DOHH2 (cell line): ENCODE results near the gene SRP14.

Source experiments
- H3F3A ChIP-seq: fragments of 200-600 bp; sonication (generic), shearing (Covaris generic); 2 replicates; pipeline ENCODE4 v1.6.0; 2016; ENCODE audit warnings: antibody characterized with exemption, mild to moderate bottlenecking; ENCODE audit not compliant: control insufficient read depth, insufficient read depth
- H3K27ac ChIP-seq: fragments of 200-600 bp; sonication (generic); 2 replicates; pipeline ENCODE4 v1.5.1; 2014; ENCODE audit warnings: low read depth, mild to moderate bottlenecking, low read length, moderate library complexity
- H3K27me3 ChIP-seq: fragments of 200-600 bp; sonication (generic); 2 replicates; pipeline ENCODE4 v1.6.1; 2014; ENCODE audit warnings: mild to moderate bottlenecking, low read length, mixed read lengths; ENCODE audit not compliant: control insufficient read depth
- H3K36me3 ChIP-seq: fragments of 200-600 bp; sonication (generic); 2 replicates; pipeline ENCODE4 v1.6.1; 2014; ENCODE audit warnings: mild to moderate bottlenecking, low read length, moderate library complexity, mixed read lengths; ENCODE audit not compliant: control insufficient read depth
- H3K4me1 ChIP-seq: fragments of 200-600 bp; sonication (generic); 2 replicates; pipeline ENCODE4 v1.6.1; 2014; ENCODE audit warnings: mild to moderate bottlenecking, low read length, mixed read lengths; ENCODE audit not compliant: control insufficient read depth
- H3K4me2 ChIP-seq: fragments of 200-600 bp; sonication (generic); 2 replicates; pipeline ENCODE4 v1.6.0; 2014; ENCODE audit warnings: mild to moderate bottlenecking, low read length, moderate library complexity
- H3K4me3 ChIP-seq: fragments of 200-600 bp; sonication (generic); 2 replicates; pipeline ENCODE4 v1.5.1; 2014; ENCODE audit warnings: mild to moderate bottlenecking, low read length, mixed read lengths
- H3K79me2 ChIP-seq: fragments of 200-600 bp; sonication (generic); 2 replicates; pipeline ENCODE4 v1.6.1; 2014; ENCODE audit warnings: mild to moderate bottlenecking, low read length, mixed read lengths; ENCODE audit not compliant: control insufficient read depth
- H3K9me2 ChIP-seq: fragments of 200-600 bp; sonication (generic); replicated peaks from 2 replicates; pipeline ENCODE4 v1.6.1; 2014; ENCODE audit warnings: mild to moderate bottlenecking, low read length, mixed read lengths; ENCODE audit not compliant: control insufficient read depth
- H3K9me3 ChIP-seq: fragments of 200-600 bp; sonication (generic); 2 replicates; pipeline ENCODE4 v1.6.1; 2014; ENCODE audit warnings: antibody characterized with exemption, low read length, mixed read lengths; ENCODE audit not compliant: control insufficient read depth, insufficient read depth
- H4K20me1 ChIP-seq: fragments of 200-600 bp; sonication (generic); 2 replicates; pipeline ENCODE4 v1.6.0; 2014; ENCODE audit warnings: low read depth, mild to moderate bottlenecking, antibody characterized with exemption, low read length, moderate library complexity; ENCODE audit not compliant: control insufficient read depth, insufficient read depth
- CTCF ChIP-seq: fragments of 200-600 bp; sonication (generic); IDR thresholded peaks from one replicate; pipeline ENCODE4 v1.5.1; 2014; ENCODE audit warnings: antibody characterized with exemption, mild to moderate bottlenecking, low read depth, low read length; ENCODE audit not compliant: poor library complexity, severe bottlenecking
- EZH2phosphoT487 ChIP-seq: fragments of 200-600 bp; sonication (generic); IDR thresholded peaks from 2 replicates; pipeline ENCODE4 v1.6.1; 2017; ENCODE audit warnings: borderline replicate concordance, mild to moderate bottlenecking, antibody characterized with exemption, low read length, moderate library complexity, mixed read lengths

Gene SRP14

GRCh38 chr15:40038638-40039543 lies at the start of gene SRP14:
SRP14 (minus strand) TSS chr15:40039181; CDS start chr15:40039116, 65 bp downstream.
- no peaks in the 10 kb centered on the region for H3K9me2 ChIP-seq
- TF ChIP-seq EZH2phosphoT487 (no peak), CTCF (no peak)
- H3K27ac ChIP-seq, result peak within 1 kb of the TSS; percentile 64
- H3K79me2 ChIP-seq, result peaks cover 49% of the 10 kb centered on the region
- peaks cover 49% of the 10 kb centered on the region for H3K36me3 ChIP-seq
- H3K9me3 ChIP-seq, result no peaks in the 10 kb centered on the region
- H4K20me1 ChIP-seq, result peaks cover 5% of the 10 kb centered on the region; the same call in 1 of the 2 replicates
- H3K4me1 ChIP-seq, result peaks cover 36% of the 10 kb centered on the region
- peak within 1 kb of the TSS; percentile 97 for H3K4me2 ChIP-seq
- peak within 1 kb of the TSS; percentile 81 for H3K4me3 ChIP-seq
- H3F3A ChIP-seq, result peaks cover 11% of the 10 kb centered on the region; the same call in 1 of the 2 replicates
- no peaks in the 10 kb centered on the region for H3K27me3 ChIP-seq

GRCh38 chr15:40087991-40088928 lies 49.3 kb upstream of the SRP14 start:
- H3K9me3 ChIP-seq, result no peaks in the 10 kb centered on the region
- peaks cover 72% of the 10 kb centered on the region for H3K4me1 ChIP-seq
- no peaks in the 10 kb centered on the region for H4K20me1 ChIP-seq

More at GRCh38 chr15:40087991-40088928, 49.3 kb upstream of the SRP14 start:
- Histone ChIP-seq H3K9me2 (no peaks in the 10 kb centered on the region), H3K4me2 (no peak overlapping the region), H3K36me3 (peaks cover 31% of the 10 kb centered on the region), H3K27me3 (no peaks in the 10 kb centered on the region), H3K4me3 (no peak overlapping the region), H3F3A (0 out of 2 replicates have a peak, but pooled peaks cover 7% of the 10 kb centered on the region), H3K79me2 (peaks cover 10% of the 10 kb centered on the region; the same call in 1 of the 2 replicates), H3K27ac (no peak overlapping the region)
- TF ChIP-seq EZH2phosphoT487 (no peak), CTCF (no peak)
